Sigmoid colon (tissue), 4 donors: ENCODE results near the gene UBXN10.

Experiments
- CTCF ChIP-seq, 4 experiments: fragments of 450-650 bp in 3 of 4; fragments of 200-600 bp in 1 of 4; IDR thresholded peaks; one replicate each; pipeline ENCODE4 v1.5.1; 2016 to 2019; ENCODE audit warnings: antibody characterized with exemption in 4 of 4, mild to moderate bottlenecking in 3 of 4, moderate library complexity in 2 of 4
- EP300 ChIP-seq, 4 donors: sonication (generic); formaldehyde crosslinking; IDR thresholded peaks; one replicate each; pipeline ENCODE4 v1.6.1; 2017; ENCODE audit warnings: antibody characterized with exemption in 4 of 4
- POLR2A ChIP-seq, 2 donors: fragments of 450-650 bp; IDR thresholded peaks; one replicate each; pipeline ENCODE4 v1.6.1; 2016; ENCODE audit warnings: antibody characterized with exemption in 2 of 2, mild to moderate bottlenecking in 2 of 2, moderate library complexity in 2 of 2
- POLR2AphosphoS5 ChIP-seq, 4 donors: sonication (generic); formaldehyde crosslinking; IDR thresholded peaks; one replicate each; pipeline ENCODE4 v1.6.1; 2017; ENCODE audit warnings: antibody characterized with exemption in 4 of 4

- TF ChIP-seq CTCF (IDR thresholded peaks at IDR 0.05) (no peak), EP300 (IDR thresholded peaks at IDR 0.05) (peak; percentile 79 to 98 (median 90)), POLR2A (IDR thresholded peaks at IDR 0.05) (peak; percentile 11 to 15), POLR2AphosphoS5 (IDR thresholded peaks at IDR 0.05) (peak; percentile 94 to 96 (median 96))
Observed at GRCh38 chr1:20183616-20184271, 2.2 kb upstream of the UBXN10 start.
